ENCODE results near the gene CIBAR2.

CIBAR2 gene

DNA sequence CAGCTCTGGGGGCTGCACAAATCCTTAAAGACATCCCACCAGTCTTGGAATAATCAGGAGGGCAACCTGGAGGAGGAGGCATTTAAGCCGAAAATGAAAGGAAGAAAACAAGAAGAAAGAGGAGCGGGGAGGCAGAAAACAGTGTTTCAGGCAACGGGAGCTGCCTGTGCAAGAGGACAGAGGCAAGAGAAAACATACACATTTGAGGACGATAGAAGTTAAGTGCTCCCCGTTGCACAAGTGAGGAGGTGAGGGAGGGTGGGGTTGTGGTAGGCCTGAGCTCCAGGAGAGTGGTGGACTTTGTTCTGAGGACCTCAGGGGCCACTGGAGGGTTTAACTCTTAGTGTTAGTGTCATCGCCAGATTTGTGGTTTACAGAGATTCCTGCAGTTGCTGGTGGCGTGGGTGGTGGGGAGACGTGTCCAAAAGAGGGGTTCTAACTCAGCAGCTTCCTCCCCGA is 27.6 kb upstream of the CIBAR2 start:
- Mint-ChIP-seq H3K4me1 (ENCODE audit: low read depth in 2 of 2) (peaks cover 6 to 9% of the 10 kb centered on the region in 2 donors), H3K27me3 (peaks cover 43 to 84% of the 10 kb centered on the region in 2 donors), H3K9me3 (no peaks in the 10 kb centered on the region), H3K4me3 (no peak overlapping the region), H3K36me3 (ENCODE audit: insufficient read depth) (peaks cover 3% of the 10 kb centered on the region), H3K27ac (no peak overlapping the region)
- ATAC-seq (replicated peaks) (no peak), DNase-seq (no peak)

DNA sequence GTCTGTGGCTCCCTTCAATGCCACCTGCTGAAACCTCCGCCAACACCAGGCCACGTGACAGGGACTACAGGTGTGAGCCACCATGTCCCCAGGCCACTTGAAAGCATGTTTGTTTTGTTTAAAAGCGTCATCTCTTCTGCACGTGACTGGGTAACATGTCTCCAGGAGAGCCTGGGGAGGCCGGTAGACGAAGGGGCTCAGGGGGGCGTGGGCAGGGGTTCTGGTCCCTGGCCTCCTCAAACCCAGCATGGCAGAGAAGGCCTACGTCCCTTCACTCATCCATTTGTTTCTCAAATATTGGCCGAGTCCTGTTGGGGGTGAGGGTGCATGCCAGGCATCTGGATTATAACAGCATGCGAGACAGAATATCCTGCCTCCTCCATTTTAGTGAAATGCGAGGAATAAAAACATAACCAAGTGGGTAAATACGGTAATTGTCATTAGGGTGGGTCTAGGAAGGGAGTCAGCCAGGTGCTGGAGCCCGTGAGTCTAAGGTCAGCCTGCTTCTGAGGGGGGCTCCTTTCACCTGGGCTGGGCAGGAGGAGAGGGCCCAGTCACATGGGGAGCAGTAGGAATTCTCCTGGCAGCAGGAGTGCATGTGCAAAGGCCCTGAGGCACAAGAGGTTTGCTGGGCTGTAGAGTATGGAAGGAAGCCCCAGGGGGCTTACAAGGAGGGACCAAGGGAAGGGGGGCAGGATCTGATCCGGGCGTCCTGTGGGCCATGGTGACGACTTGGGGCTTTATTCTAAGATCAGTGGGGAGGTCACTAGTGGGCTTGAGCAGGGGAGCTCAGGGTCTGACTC is 26.8 kb upstream of the CIBAR2 start:
- H3K4me1 Mint-ChIP-seq (ENCODE audit: low read depth in 2 of 2), result peaks cover 6 to 10% of the 10 kb centered on the region in 2 donors
- H3K27me3 Mint-ChIP-seq, result peaks cover 43 to 76% of the 10 kb centered on the region in 2 donors
- H3K27ac Mint-ChIP-seq, result no peak overlapping the region
- peaks cover 3% of the 10 kb centered on the region for H3K36me3 Mint-ChIP-seq (ENCODE audit: insufficient read depth)
- H3K4me3 Mint-ChIP-seq, result no peak overlapping the region
- ATAC-seq (replicated peaks), result no peak
- DNase-seq, result no peak
- H3K9me3 Mint-ChIP-seq, result no peaks in the 10 kb centered on the region

DNA sequence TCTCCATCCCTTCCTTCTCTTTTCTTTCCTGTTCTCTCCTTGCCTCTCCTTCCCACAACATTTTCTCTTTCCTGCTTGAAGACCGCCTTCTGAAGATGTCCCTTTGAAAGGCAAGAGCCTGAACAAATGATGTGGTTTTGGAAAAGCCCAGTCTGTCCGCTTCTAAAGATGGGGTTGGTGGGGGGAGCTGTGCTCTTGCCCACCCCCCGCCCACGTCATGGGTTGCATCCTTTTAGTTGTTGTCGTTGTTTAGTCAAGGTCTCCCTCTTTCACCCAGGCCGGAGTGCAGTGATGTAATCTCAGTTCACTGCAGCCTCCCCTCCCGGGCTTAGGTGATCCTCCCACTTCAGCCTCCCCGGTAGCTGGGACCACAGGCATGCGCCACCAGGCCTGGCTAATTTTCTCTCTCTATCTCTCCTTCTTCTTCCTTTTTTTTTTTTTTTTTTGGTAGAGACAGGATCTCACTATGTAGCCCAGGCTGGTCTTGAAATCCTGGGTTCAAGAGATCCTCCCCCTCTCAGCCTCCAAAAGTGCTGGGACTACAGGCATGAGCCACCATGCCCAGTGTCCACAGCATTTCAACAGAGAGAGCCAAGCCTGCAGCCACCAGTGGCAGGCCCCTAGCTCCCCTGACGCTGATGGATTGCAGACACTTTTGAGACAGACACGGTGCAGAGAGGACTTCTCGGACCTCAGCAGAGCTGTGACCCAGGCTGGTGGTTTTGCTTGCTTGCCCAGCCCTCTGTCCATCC is 26.0 kb upstream of the CIBAR2 start:
- Mint-ChIP-seq H3K27me3 (peaks cover 43 to 68% of the 10 kb centered on the region in 2 donors), H3K4me1 (ENCODE audit: low read depth in 2 of 2) (peaks cover 6 to 10% of the 10 kb centered on the region in 2 donors), H3K36me3 (ENCODE audit: insufficient read depth) (no peaks in the 10 kb centered on the region), H3K9me3 (no peaks in the 10 kb centered on the region), H3K27ac (peak overlapping the region in 1 of 2 donors; percentile 23), H3K4me3 (peak overlapping the region in 1 of 2 donors; percentile 33)
- no peak for DNase-seq
- no peak for ATAC-seq (replicated peaks)

DNA sequence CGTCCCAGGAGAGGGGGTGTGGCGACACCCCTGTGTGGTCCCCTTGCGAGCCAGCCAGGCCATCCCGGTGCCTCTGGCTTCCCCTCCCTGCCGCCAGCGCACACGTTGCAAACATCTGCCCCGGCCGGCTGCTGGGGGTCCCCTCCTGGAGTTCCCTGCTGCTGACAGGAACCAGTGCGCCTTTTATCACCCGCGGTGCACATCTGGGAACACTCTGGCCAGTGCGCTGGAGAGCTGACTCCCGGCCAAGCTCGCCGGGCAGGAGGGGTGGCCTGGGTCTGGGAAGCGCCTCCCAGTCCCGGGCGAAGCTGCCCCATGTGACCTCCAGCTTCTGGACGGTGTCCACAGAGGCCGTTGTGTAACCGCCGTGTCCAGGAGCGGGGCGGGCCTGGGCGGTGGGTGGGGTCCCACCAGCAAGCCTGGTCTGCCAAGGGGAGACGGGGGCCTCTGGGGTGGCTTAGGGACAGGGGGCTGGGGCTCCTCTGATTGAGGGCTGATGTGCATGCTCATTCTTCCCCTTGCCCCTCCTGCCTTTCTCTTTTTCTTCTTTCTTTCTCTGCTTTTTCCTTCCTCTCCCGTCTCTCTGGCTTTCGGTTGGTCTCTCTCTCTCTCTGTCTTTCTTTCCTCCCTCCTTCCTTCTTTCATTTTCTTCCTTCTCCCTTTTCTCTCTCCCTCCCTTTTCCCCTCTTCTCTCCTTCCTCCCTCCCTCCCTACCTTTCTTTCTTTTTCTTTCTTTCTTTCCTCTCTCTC is 25.2 kb upstream of the CIBAR2 start:
- DNase-seq (no peak), ATAC-seq (replicated peaks) (no peak)
- no peaks in the 10 kb centered on the region for H3K9me3 Mint-ChIP-seq
- peak overlapping the region in 1 of 2 donors; percentile 33 for H3K4me3 Mint-ChIP-seq
- peak overlapping the region in 1 of 2 donors; percentile 23 for H3K27ac Mint-ChIP-seq
- H3K4me1 Mint-ChIP-seq (ENCODE audit: low read depth in 2 of 2), result peaks cover 6 to 10% of the 10 kb centered on the region in 2 donors
- H3K27me3 Mint-ChIP-seq, result peaks cover 43 to 60% of the 10 kb centered on the region in 2 donors
- H3K36me3 Mint-ChIP-seq (ENCODE audit: insufficient read depth), result no peaks in the 10 kb centered on the region

DNA sequence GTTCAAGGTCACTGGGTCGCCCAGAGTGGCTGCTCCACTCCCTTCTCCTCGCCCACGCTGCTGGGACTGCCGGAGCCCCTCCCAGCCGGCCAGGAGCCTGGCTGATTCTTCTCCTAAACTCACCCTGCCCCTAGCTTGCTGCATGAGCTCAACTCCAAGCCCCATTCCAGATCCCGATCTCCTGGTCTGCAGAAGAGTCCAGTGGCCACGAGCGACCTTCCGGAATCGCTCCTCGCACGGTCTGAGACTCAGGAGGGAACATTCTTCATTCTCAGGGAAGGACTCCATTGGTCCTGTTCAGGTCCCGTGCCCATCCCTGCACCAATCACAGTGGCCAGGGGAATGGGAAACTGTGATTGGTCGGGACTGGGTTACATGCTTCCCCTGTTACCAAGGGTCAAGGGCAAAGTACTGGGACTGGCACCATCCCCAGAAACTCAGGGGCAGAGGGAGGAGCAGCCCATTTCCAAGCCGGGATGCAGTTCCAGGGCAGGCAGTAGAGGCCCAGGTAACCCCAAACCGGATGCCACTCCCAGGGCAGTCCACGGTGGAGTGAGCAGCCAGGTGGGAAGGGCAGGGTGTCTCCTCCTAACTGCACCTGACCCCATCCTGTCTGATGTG is 24.5 kb upstream of the CIBAR2 start:
- Mint-ChIP-seq H3K4me3 (no peak overlapping the region), H3K36me3 (ENCODE audit: insufficient read depth) (no peaks in the 10 kb centered on the region), H3K4me1 (ENCODE audit: low read depth in 2 of 2) (peaks cover 6 to 10% of the 10 kb centered on the region in 2 donors), H3K9me3 (no peaks in the 10 kb centered on the region), H3K27me3 (peaks cover 43 to 53% of the 10 kb centered on the region in 2 donors), H3K27ac (peak overlapping the region in 1 of 2 donors; percentile 87)
- DNase-seq (no peak), ATAC-seq (replicated peaks) (peak; percentile 29)

DNA sequence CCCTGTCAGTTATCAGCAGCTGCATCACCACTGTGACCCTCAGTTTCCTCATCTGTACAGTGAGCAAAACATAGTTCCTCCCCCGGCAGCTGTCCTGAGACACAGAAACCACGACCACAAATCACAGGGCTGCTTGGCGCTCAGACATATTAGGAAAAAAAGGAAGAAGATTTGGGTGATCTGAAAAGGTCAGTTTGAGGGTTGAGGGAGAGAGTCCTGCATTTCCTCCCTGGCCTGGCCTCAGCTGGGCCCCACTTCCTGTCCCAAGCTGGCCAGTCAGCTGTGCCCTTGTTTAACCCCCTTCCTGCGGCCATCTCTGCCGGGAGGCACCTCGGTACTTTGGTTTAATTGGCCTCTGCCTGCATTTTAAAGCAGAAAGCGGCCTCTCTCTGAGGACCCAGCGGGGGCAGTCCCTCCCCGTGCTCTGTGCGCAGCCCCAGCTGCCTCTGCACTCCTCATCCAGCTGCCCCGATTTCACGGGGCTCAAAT is 24.0 kb upstream of the CIBAR2 start:
- ATAC-seq (replicated peaks) (peak; percentile 29), DNase-seq (no peak)
- H3K27ac Mint-ChIP-seq, result peak overlapping the region in 1 of 2 donors; percentile 87
- H3K9me3 Mint-ChIP-seq, result no peaks in the 10 kb centered on the region
- peaks cover 6 to 10% of the 10 kb centered on the region in 2 donors for H3K4me1 Mint-ChIP-seq (ENCODE audit: low read depth in 2 of 2)
- no peaks in the 10 kb centered on the region for H3K36me3 Mint-ChIP-seq (ENCODE audit: insufficient read depth)
- H3K27me3 Mint-ChIP-seq, result peaks cover 43 to 48% of the 10 kb centered on the region in 2 donors
- no peak overlapping the region for H3K4me3 Mint-ChIP-seq

DNA sequence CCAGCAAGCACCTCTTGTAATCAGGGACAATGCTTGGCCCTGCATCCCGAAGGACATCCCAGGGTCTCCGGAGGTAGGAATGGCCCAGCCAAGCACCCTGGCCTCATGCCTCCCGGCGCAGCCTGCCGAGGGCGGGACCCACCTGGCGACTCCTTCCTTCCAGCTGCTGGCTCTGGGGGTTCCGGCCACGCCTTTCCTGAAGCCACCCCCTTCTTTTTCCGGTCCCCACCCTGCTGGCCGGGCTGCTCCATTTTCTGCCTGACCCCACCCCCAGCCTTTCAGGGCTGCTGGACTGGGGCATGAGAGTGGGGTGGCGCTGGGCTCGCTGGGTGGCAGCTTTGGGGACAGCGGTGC is 22.5 kb upstream of the CIBAR2 start:
- Mint-ChIP-seq H3K9me3 (no peaks in the 10 kb centered on the region), H3K4me3 (no peak overlapping the region), H3K27me3 (peaks cover 37 to 41% of the 10 kb centered on the region in 2 donors), H3K4me1 (ENCODE audit: low read depth in 2 of 2) (peaks cover 6 to 10% of the 10 kb centered on the region in 2 donors), H3K27ac (no peak overlapping the region), H3K36me3 (ENCODE audit: insufficient read depth) (no peaks in the 10 kb centered on the region)
- no peak for ATAC-seq (replicated peaks)
- DNase-seq, result no peak

DNA sequence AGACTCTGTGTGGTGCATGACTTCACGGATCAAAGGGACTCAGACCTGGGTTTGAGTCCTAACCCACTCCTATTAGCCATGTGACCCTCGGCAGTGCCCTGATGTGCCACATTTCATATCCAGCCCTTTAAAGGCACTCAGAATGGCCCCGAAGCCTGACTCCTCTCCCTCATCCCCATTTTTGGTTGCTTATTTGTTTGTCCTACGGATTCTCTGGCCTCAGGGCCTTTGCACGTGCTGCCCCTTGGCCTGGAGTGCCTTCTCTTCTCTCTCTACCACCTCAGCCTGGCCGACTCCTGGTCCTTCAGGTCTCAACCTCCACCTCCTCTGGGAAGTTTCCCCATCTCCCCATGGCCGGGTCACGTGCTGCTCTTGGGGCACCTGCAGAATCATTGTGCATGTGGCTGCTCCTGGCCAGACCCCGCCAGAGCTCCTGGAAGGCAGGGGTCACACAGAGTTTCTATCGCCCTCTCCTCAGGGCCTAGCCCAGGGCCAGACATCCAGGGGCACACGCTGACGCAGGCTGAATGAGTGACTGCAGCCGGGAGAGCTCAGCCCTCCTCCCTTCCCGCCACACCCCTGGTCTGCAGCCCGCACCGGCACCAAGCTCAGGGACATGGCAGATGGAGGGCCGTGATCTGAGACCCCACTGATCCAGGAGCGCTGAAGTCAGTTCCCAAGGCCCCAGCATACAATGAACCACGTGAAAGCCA is 22.0 kb upstream of the CIBAR2 start:
- H3K27ac Mint-ChIP-seq, result no peak overlapping the region
- H3K4me1 Mint-ChIP-seq (ENCODE audit: low read depth in 2 of 2), result peaks cover 6 to 10% of the 10 kb centered on the region in 2 donors
- peaks cover 32 to 36% of the 10 kb centered on the region in 2 donors for H3K27me3 Mint-ChIP-seq
- ATAC-seq (replicated peaks) (no peak), DNase-seq (no peak)
- no peak overlapping the region for H3K4me3 Mint-ChIP-seq
- no peaks in the 10 kb centered on the region for H3K9me3 Mint-ChIP-seq
- no peaks in the 10 kb centered on the region for H3K36me3 Mint-ChIP-seq (ENCODE audit: insufficient read depth)

DNA sequence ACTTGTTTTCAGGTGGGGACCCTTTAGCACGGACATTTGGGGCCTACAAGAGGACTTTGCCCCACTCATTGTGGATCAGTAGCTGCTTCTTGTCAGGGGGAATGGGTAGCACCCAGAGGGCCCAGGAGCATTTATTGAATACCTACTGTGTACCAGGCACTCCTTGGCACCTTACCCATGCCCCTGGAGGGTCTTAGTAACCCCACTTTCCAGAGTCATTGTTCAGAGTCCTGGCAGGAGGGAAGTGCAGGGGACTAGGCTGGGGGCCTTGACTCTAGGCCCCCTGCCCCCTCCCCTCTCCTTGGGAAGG is 21.0 kb upstream of the CIBAR2 start:
- Mint-ChIP-seq H3K36me3 (ENCODE audit: insufficient read depth) (no peaks in the 10 kb centered on the region), H3K4me3 (no peak overlapping the region), H3K9me3 (no peaks in the 10 kb centered on the region), H3K27me3 (peaks cover 22 to 26% of the 10 kb centered on the region in 2 donors), H3K4me1 (ENCODE audit: low read depth in 2 of 2) (peaks cover 6 to 10% of the 10 kb centered on the region in 2 donors), H3K27ac (no peak overlapping the region)
- ATAC-seq (replicated peaks), result no peak
- DNase-seq, result no peak

DNA sequence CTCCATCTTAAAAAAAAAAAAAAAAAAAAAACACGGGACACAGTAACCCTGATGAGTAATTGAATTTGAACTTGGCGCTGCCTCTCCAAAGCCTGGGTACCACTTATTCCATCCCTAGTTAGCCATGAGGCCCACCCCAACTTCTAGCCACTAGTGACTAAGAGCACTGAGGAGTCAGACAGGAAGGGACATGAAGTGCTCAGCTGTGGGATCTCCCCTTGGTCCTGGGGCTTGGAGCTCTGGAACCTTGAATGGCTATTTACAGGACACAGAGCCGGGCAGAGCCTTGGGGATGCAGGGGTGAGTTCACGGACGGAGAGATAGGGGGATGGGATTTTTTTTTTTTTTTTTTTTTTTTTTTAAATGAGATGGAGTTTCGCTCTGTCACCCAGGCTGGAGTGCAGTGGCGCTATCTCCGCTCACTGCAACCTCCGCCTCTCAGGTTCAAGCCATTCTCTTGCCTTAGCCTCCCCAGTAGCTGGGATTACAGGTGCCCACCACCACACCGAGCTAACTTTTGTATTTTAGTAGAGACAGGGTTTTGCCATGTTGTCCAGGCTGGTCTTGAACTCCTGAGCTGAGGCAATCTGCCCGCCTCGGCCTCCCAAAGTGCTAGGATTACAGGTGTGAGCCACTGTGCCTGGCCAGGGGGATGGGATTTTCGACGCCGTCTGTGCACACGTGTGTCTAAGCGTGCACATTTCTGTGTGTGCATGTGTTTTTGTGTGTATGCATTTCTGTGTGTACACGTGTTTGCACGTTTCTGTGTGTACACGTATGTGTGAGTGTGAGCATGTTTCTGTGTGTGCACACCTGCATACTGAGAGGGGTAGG is 20.4 kb upstream of the CIBAR2 start:
- H3K27me3 Mint-ChIP-seq, result peaks cover 16 to 20% of the 10 kb centered on the region in 2 donors
- no peaks in the 10 kb centered on the region for H3K9me3 Mint-ChIP-seq
- ATAC-seq (replicated peaks), result no peak
- no peak overlapping the region for H3K27ac Mint-ChIP-seq
- H3K4me3 Mint-ChIP-seq, result no peak overlapping the region
- no peaks in the 10 kb centered on the region for H3K36me3 Mint-ChIP-seq (ENCODE audit: insufficient read depth)
- DNase-seq, result no peak
- peaks cover 2 to 9% of the 10 kb centered on the region in 2 donors for H3K4me1 Mint-ChIP-seq (ENCODE audit: low read depth in 2 of 2)

DNA sequence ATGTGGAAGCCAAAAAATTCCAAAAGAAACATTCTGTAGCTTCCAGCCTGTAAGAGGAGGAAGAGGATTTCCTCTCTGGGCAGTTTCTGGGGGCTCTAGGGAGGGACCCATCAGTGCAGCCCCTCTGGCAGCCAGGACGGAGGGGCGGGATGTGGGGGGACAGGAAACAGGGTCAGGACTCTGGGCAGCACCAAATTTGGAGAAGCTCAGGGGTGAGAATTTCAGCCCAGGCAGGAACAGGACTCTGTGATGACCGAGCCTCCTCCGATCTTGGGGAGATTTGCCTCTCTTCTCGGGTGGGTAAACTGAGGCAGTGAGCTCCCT is 18.4 kb upstream of the CIBAR2 start:
- ATAC-seq (replicated peaks) (no peak), DNase-seq (no peak)
- peaks cover 0 to 3% of the 10 kb centered on the region in 2 donors for H3K4me1 Mint-ChIP-seq (ENCODE audit: low read depth in 2 of 2)
- no peaks in the 10 kb centered on the region for H3K9me3 Mint-ChIP-seq
- H3K4me3 Mint-ChIP-seq, result no peak overlapping the region
- no peaks in the 10 kb centered on the region for H3K36me3 Mint-ChIP-seq (ENCODE audit: insufficient read depth)
- no peak overlapping the region for H3K27ac Mint-ChIP-seq
- peaks cover under 1% of the 10 kb centered on the region in 2 donors for H3K27me3 Mint-ChIP-seq
